ENCODE data around the gene IMPG2. TPM values are rescaled to one million over a fixed set of nuclear protein-coding genes. Genes with fewer than 3 reads are reported as not detected.

Gene IMPG2
- total and polyA plus RNA-seq, 2 experiments from 2014 or later = 0.77 TPM; not detected in 1

GRCh38 chr3:101203411-101203810, 117.0 kb downstream of the IMPG2 start:
- H3K27me3 ChIP-seq = no peaks in the 10 kb centered on the region
- no peaks in the 10 kb centered on the region for H4K20me1 ChIP-seq (ENCODE audit: insufficient read depth, poor library complexity, severe bottlenecking)
- H3K79me2 ChIP-seq = no peaks in the 10 kb centered on the region
- no peak overlapping the region for H3K4me2 ChIP-seq
- H3K9me2 ChIP-seq (replicated peaks; ENCODE audit: insufficient read depth) = no peaks in the 10 kb centered on the region
- TF ChIP-seq EZH2phosphoT487 (IDR thresholded peaks at IDR 0.05; ENCODE audit: low read depth, severe bottlenecking, unreplicated experiment) (no peak), CTCF (IDR thresholded peaks at IDR 0.05; ENCODE audit: poor library complexity) (no peak), EZH2 (IDR thresholded peaks at IDR 0.05; ENCODE audit: borderline replicate concordance) (no peak)
- H3K4me1 ChIP-seq (ENCODE audit: insufficient read depth) = no peaks in the 10 kb centered on the region
- no peak overlapping the region for H3K4me3 ChIP-seq
- H3K27ac ChIP-seq = no peak overlapping the region
- no peaks in the 10 kb centered on the region for H3K9me3 ChIP-seq (ENCODE audit: low read depth)
- H3K36me3 ChIP-seq (replicated peaks; ENCODE audit: insufficient read depth, low read depth) = no peaks in the 10 kb centered on the region
- DNase-seq (ENCODE audit: low spot score) = no peak
- 94% methylated on average over 5 of the region's 5 CpGs for WGBS (ENCODE audit: low lambda C conversion rate, missing lambda C conversion rate)
- H2AFZ ChIP-seq = no peak overlapping the region

GRCh38 chr3:101202640-101203039, 117.7 kb downstream of the IMPG2 start:
- TF ChIP-seq EZH2 (IDR thresholded peaks at IDR 0.05; ENCODE audit: borderline replicate concordance) (no peak), CTCF (IDR thresholded peaks at IDR 0.05; ENCODE audit: poor library complexity) (no peak), EZH2phosphoT487 (IDR thresholded peaks at IDR 0.05; ENCODE audit: low read depth, severe bottlenecking, unreplicated experiment) (no peak)
- H3K4me1 ChIP-seq (ENCODE audit: insufficient read depth) = no peaks in the 10 kb centered on the region
- no peaks in the 10 kb centered on the region for H3K36me3 ChIP-seq (replicated peaks; ENCODE audit: insufficient read depth, low read depth)
- no peak overlapping the region for H2AFZ ChIP-seq
- no peaks in the 10 kb centered on the region for H4K20me1 ChIP-seq (ENCODE audit: insufficient read depth, poor library complexity, severe bottlenecking)
- no peaks in the 10 kb centered on the region for H3K9me2 ChIP-seq (replicated peaks; ENCODE audit: insufficient read depth)
- no peaks in the 10 kb centered on the region for H3K9me3 ChIP-seq (ENCODE audit: low read depth)
- 76% methylated on average over 1 of the region's 1 CpG for WGBS (ENCODE audit: low lambda C conversion rate, missing lambda C conversion rate)
- no peaks in the 10 kb centered on the region for H3K27me3 ChIP-seq
- no peak overlapping the region for H3K4me3 ChIP-seq
- H3K4me2 ChIP-seq = no peak overlapping the region
- no peak overlapping the region for H3K27ac ChIP-seq
- no peak for DNase-seq (ENCODE audit: low spot score)
- no peaks in the 10 kb centered on the region for H3K79me2 ChIP-seq

- no peaks in the 10 kb centered on the region for H3K27me3 ChIP-seq
- no peak overlapping the region for H3K4me3 ChIP-seq
- H3K4me1 ChIP-seq (ENCODE audit: insufficient read depth) = no peaks in the 10 kb centered on the region
- H3K9me2 ChIP-seq (replicated peaks; ENCODE audit: insufficient read depth) = no peaks in the 10 kb centered on the region
- DNase-seq (ENCODE audit: low spot score) = no peak
- H3K9me3 ChIP-seq (ENCODE audit: low read depth) = no peaks in the 10 kb centered on the region
- H3K4me2 ChIP-seq = no peak overlapping the region
- H3K27ac ChIP-seq = no peak overlapping the region
- no peak for TF ChIP-seq CTCF (IDR thresholded peaks at IDR 0.05; ENCODE audit: poor library complexity)
- no peak for TF ChIP-seq EZH2phosphoT487 (IDR thresholded peaks at IDR 0.05; ENCODE audit: low read depth, severe bottlenecking, unreplicated experiment)
- no peak for TF ChIP-seq EZH2 (IDR thresholded peaks at IDR 0.05; ENCODE audit: borderline replicate concordance)
- H4K20me1 ChIP-seq (ENCODE audit: insufficient read depth, poor library complexity, severe bottlenecking) = no peaks in the 10 kb centered on the region
- WGBS (ENCODE audit: low lambda C conversion rate, missing lambda C conversion rate) = 16% methylated on average over 3 of the region's 3 CpGs
- H3K36me3 ChIP-seq (replicated peaks; ENCODE audit: insufficient read depth, low read depth) = no peaks in the 10 kb centered on the region
- H3K79me2 ChIP-seq = no peaks in the 10 kb centered on the region
- no peak overlapping the region for H2AFZ ChIP-seq
Observed at GRCh38 chr3:101200461-101200860, 119.9 kb downstream of the IMPG2 start.

All from hepatocyte (in vitro differentiated cells).